SU-DHL-6 (cell line): Measurements from ENCODE around the gene ABCF2.

Source experiments
- H2AFZ ChIP-seq: fragments of 200-600 bp; sonication (generic); 2 replicates; pipeline ENCODE4 v1.6.1; 2014; ENCODE audit warnings: low read depth, mild to moderate bottlenecking, moderate library complexity, mixed read lengths, antibody characterized with exemption, low read length; ENCODE audit not compliant: severe bottlenecking
- H3F3A ChIP-seq: fragments of 200-600 bp; shearing (Covaris generic); 2 replicates; pipeline ENCODE4 v1.6.0; 2016; ENCODE audit warnings: antibody characterized with exemption, mild to moderate bottlenecking; ENCODE audit not compliant: insufficient read depth
- H3K27ac ChIP-seq: fragments of 200-600 bp; sonication (generic); 2 replicates; pipeline ENCODE4 v1.5.1; 2016; ENCODE audit warnings: low read depth, mild to moderate bottlenecking, low read length, moderate library complexity, mixed read lengths
- H3K27me3 ChIP-seq: fragments of 200-600 bp; sonication (generic), shearing (Covaris generic); 2 replicates; pipeline ENCODE4 v1.6.0; 2014; ENCODE audit warnings: mild to moderate bottlenecking, low read length
- H3K36me3 ChIP-seq: fragments of 200-600 bp; sonication (generic); 2 replicates; pipeline ENCODE4 v1.6.1; 2014; ENCODE audit warnings: mild to moderate bottlenecking, low read length, mixed read lengths
- H3K4me2 ChIP-seq: fragments of 300-600, 200-600 bp; shearing (Covaris generic), sonication (generic); 2 replicates; pipeline ENCODE4 v1.6.0; 2014; ENCODE audit warnings: low read length, low read depth, mild to moderate bottlenecking; ENCODE audit not compliant: poor library complexity, severe bottlenecking
- H3K4me3 ChIP-seq: fragments of 200-600 bp; sonication (generic); 2 replicates; pipeline ENCODE4 v1.5.1; 2014; ENCODE audit warnings: antibody characterized with exemption, low read length, mild to moderate bottlenecking, mixed read lengths; ENCODE audit not compliant: insufficient read depth, poor library complexity, severe bottlenecking
- H3K79me2 ChIP-seq: fragments of 200-600 bp; sonication (generic); 2 replicates; pipeline ENCODE4 v1.6.1; 2014; ENCODE audit warnings: mild to moderate bottlenecking, low read length, moderate library complexity; ENCODE audit not compliant: insufficient read depth
- H3K9ac ChIP-seq: fragments of 200-600 bp; sonication (generic); 2 replicates; pipeline ENCODE4 v1.7.0; 2014; ENCODE audit warnings: mild to moderate bottlenecking, low read length
- H3K9me2 ChIP-seq: fragments of 200-600 bp; sonication (generic); replicated peaks from 2 replicates; pipeline ENCODE4 v1.6.1; 2014; ENCODE audit warnings: low read length; ENCODE audit not compliant: insufficient read depth
- H3K9me3 ChIP-seq: fragments of 200-600 bp; sonication (generic); 2 replicates; pipeline ENCODE4 v1.6.1; 2014; ENCODE audit warnings: low read length, mixed read lengths; ENCODE audit not compliant: insufficient read depth
- H4K20me1 ChIP-seq: fragments of 200-600 bp; sonication (generic); 2 replicates; pipeline ENCODE4 v1.6.1; 2014; ENCODE audit warnings: low read depth, mild to moderate bottlenecking, antibody characterized with exemption, low read length, moderate library complexity, mixed read lengths
- EZH2phosphoT487 ChIP-seq: fragments of 200-600 bp; sonication (generic), shearing (Covaris generic); conservative IDR thresholded peaks from 2 replicates; pipeline ENCODE4 v1.6.1; 2018; ENCODE audit warnings: mild to moderate bottlenecking, antibody characterized with exemption, low read length, moderate library complexity, mixed read lengths
- TF ChIP-seq, protein P1 (sequence below): fragments of 200-600 bp; sonication (generic); IDR thresholded peaks from one replicate; pipeline ENCODE4 v1.5.1; 2017; ENCODE audit warnings: antibody characterized with exemption, mild to moderate bottlenecking, low read length, moderate library complexity; ENCODE audit not compliant: insufficient read depth, poor library complexity, severe bottlenecking

ABCF2 gene

DNA sequence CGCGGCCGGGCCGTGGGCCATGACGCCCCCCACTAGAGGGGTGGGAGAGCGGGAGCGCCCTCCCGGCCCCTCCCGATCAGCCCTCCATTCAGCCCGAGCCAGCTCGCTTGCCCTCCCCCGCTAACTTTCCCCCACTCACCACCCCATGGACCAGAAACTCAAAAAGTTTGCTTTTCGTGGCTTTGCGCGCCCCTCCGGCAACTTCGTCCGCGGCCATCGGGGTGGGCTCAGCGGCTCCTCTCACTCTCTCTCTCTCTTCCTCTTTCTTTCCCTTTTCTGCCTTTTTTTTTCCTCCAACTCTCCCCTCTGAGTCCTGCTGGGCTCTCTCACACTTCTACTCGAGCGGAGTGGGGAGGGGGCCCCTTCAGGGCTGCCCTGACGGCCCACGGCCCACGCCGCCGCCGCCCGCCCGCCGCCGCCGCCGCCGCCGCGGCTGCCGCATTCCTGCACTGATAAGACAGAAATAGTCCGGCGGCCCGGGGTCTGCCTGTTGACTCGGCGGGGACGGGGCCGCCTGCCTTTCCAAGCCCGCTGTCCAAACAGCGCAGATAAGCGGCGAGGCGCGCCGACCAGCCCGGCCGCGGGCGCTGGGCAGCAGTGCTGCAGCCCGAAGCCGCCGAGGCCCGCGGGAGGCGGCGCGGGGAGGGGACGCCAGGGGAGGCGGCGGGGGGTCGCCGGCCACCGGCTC, 21.5 kb upstream of the ABCF2 start, which contains the start of gene SMARCD3:
Gene SMARCD3 (minus strand): TSS at position 349 of the 688 bp plus-strand sequence. CDS start 132 bp downstream, at position 217.
- Histone ChIP-seq H3K79me2 (no peaks in the 10 kb centered on the region), H3K4me3 (no peak within 1 kb of the TSS), H3K9me3 (no peaks in the 10 kb centered on the region), H3K27ac (no peak within 1 kb of the TSS), H4K20me1 (no peaks in the 10 kb centered on the region), H3K27me3 (no peaks in the 10 kb centered on the region), H2AFZ (no peak within 1 kb of the TSS), H3K9ac (no peak within 1 kb of the TSS), H3K36me3 (no peaks in the 10 kb centered on the region), H3F3A (no peaks in the 10 kb centered on the region), H3K9me2 (no peaks in the 10 kb centered on the region), H3K4me2 (peak within 1 kb of the TSS; percentile 18)
- TF ChIP-seq EZH2phosphoT487: peak; percentile 98; the same call in 1 of the 2 replicates
- TF ChIP-seq, protein P1, sequence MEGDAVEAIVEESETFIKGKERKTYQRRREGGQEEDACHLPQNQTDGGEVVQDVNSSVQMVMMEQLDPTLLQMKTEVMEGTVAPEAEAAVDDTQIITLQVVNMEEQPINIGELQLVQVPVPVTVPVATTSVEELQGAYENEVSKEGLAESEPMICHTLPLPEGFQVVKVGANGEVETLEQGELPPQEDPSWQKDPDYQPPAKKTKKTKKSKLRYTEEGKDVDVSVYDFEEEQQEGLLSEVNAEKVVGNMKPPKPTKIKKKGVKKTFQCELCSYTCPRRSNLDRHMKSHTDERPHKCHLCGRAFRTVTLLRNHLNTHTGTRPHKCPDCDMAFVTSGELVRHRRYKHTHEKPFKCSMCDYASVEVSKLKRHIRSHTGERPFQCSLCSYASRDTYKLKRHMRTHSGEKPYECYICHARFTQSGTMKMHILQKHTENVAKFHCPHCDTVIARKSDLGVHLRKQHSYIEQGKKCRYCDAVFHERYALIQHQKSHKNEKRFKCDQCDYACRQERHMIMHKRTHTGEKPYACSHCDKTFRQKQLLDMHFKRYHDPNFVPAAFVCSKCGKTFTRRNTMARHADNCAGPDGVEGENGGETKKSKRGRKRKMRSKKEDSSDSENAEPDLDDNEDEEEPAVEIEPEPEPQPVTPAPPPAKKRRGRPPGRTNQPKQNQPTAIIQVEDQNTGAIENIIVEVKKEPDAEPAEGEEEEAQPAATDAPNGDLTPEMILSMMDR: no peak

DNA sequence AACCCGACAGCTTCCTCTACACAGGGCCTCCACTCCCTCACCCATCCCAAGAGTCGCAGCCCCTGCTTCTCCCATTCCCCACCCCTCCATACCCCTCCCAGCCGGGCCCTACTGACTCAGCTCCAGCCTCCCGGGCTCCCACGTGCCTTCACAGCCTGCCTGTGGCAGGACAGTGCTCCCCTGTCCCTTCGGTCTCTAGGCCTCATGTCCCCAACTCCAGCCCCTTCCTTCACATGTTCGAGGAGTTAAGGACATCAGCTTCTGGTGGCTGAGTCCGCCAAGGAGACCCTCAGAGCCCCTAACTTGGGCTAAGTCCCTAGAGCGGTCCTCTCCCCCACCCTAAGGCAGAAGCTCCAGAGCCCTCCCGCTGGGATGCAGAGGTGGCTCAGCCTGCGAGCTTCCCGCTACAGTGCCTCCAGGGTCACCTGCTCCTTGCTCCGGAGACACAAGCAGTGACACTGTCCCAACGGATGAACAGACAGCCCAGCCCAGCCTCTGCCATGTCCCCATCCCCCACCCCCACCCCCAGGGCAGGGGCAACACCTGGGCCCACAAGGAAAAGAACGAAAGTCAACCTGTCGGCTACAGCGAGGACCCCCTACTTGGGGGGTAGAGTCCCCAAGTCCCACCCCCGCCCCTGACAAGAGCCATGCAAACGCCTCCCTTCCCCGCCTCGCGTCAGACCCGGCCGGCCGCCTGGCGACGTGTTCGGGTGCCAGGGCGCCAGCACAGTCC, 20.8 kb upstream of the ABCF2 start:
- Histone ChIP-seq H3K9me2 (no peaks in the 10 kb centered on the region), H4K20me1 (no peaks in the 10 kb centered on the region), H3K9me3 (no peaks in the 10 kb centered on the region), H3K9ac (no peak overlapping the region), H3K4me3 (no peak overlapping the region), H3K36me3 (no peaks in the 10 kb centered on the region), H3K4me2 (no peak overlapping the region), H2AFZ (no peak overlapping the region), H3K27ac (no peak overlapping the region), H3K27me3 (no peaks in the 10 kb centered on the region), H3F3A (no peaks in the 10 kb centered on the region), H3K79me2 (no peaks in the 10 kb centered on the region)
- TF ChIP-seq, protein P1: no peak
- TF ChIP-seq EZH2phosphoT487: no peak

DNA sequence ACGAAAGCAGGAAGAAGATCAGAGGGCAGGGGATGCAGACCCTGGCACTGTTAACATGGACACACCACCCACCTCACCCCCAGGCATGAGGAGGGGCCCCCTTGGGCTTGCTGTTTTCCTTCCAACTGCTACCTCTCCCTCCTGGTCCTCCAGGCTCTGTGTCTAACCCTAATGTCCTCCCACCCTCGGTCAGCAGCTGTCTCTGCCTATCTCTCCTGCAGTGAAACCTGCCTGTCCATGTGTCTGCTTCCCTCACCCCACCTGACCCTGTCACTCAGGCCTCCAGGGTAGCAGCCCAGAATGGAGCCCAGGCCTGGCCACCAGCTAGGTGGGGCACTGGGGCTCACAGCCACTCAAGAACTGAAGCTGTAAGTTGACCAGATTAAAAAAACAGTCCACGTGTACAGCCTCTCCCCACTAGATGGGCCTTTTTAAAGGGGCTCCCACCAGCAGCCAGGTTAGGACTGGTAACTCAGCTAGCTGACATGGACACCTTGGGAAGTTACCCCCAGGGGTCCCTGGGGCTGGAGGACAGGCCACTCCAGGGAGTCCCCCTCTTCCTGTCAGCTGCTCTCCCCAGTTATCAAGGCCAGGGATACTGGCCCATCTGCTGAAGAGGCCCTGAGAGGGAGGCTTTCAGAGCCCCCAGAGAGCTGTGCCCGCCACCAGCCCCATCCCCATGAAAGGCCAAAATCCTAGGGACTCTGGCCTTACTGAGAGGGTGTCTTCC, 20.0 kb upstream of the ABCF2 start:
- Histone ChIP-seq H3K4me2 (no peak overlapping the region), H3K9me2 (no peaks in the 10 kb centered on the region), H3K27ac (no peak overlapping the region), H3K79me2 (no peaks in the 10 kb centered on the region), H2AFZ (no peak overlapping the region), H4K20me1 (no peaks in the 10 kb centered on the region), H3K9ac (no peak overlapping the region), H3K9me3 (no peaks in the 10 kb centered on the region), H3K4me3 (no peak overlapping the region), H3F3A (no peaks in the 10 kb centered on the region), H3K27me3 (no peaks in the 10 kb centered on the region), H3K36me3 (no peaks in the 10 kb centered on the region)
- TF ChIP-seq, protein P1: no peak
- TF ChIP-seq EZH2phosphoT487: no peak
